RWPE1 (cell line): ENCODE measurements around the gene EVX2.

Experiments used
- CTCF ChIA-PET: fragments of 350-600 bp; sonication (Branson Sonifier 250); formaldehyde crosslinking; extraction: SDS; loops from one replicate; lab custom pipeline; 2021; lab: Yijun Ruan, JAX
- POLR2A ChIA-PET: fragments of 400-600 bp; formaldehyde crosslinking; extraction: SDS; loops from one replicate; lab custom pipeline; 2020; ENCODE audit warnings: antibody characterized with exemption; ENCODE audit not compliant: low non-redundant PET; lab: Yijun Ruan, JAX
- DNase-seq: peaks from one replicate; pipeline ENCODE4 v3.0.0; 2012; ENCODE audit warnings: low spot score
- H3K27ac ChIP-seq: fragments of 450-650 bp; 2 replicates; pipeline ENCODE4 v1.5.1; 2017
- TF ChIP-seq, protein P1 (sequence below): fragments of 450-650 bp; conservative IDR thresholded peaks from 2 replicates; pipeline ENCODE4 v1.5.1; 2017; ENCODE audit warnings: low read depth, mild to moderate bottlenecking

Gene EVX2

DNA sequence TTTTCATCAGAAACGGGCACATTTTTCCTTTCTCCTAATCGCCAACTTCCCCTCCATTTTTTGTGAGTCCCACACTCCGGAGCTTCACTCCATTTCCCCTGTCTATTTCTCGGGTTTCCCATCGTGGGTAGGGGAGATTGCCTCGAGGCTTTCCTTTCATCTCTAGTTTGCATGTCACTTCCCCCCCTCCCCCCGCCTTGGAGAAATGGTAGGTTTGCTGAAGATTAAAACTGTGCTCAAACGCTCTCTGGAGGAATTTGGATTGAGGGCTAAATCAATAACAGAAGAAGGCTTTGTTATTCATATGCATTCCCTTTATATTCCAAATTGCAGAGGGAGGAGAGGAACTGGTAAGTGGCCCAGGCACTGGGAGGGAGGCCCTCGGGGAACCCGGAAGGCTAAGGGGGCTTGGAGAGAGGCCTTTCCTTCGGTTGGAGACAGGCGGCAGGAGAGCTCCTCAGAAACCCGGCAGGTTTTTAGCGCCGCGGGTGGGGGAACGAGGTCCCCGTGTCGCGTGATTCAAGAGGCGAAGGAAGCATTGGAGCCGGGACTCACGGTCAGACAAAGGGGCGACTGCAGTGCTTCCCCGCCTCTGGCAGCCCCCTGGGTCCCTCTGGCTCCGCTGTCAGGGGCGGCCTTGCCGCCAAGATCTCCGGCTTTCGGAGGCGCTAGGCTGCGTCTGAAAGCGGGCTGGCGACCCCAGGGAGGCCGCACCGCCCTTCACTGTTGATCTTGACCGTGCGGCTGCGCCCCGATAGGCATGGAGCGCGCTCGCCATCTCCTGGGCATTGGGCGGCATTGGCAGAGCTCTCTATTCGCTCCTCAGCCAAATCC lies 13.4 kb upstream of the EVX2 start:
- TF ChIP-seq, protein P1, sequence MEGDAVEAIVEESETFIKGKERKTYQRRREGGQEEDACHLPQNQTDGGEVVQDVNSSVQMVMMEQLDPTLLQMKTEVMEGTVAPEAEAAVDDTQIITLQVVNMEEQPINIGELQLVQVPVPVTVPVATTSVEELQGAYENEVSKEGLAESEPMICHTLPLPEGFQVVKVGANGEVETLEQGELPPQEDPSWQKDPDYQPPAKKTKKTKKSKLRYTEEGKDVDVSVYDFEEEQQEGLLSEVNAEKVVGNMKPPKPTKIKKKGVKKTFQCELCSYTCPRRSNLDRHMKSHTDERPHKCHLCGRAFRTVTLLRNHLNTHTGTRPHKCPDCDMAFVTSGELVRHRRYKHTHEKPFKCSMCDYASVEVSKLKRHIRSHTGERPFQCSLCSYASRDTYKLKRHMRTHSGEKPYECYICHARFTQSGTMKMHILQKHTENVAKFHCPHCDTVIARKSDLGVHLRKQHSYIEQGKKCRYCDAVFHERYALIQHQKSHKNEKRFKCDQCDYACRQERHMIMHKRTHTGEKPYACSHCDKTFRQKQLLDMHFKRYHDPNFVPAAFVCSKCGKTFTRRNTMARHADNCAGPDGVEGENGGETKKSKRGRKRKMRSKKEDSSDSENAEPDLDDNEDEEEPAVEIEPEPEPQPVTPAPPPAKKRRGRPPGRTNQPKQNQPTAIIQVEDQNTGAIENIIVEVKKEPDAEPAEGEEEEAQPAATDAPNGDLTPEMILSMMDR: peak; percentile 91
- POLR2A ChIA-PET: interaction anchor here (0.9 kb wide), 1 partner anchor 9 kb away, joined by 4 read pairs; the partner anchor contains the start of gene HOXD11
- DNase-seq: peak; percentile 71
- CTCF ChIA-PET: interaction anchor here (0.6 to 2.6 kb wide), 21 partner anchors 9 to 1843 kb away, joined by 3 to 16 read pairs (median 4); no protein-coding TSS in a partner anchor
- peak overlapping the region; percentile 68 for H3K27ac ChIP-seq

DNA sequence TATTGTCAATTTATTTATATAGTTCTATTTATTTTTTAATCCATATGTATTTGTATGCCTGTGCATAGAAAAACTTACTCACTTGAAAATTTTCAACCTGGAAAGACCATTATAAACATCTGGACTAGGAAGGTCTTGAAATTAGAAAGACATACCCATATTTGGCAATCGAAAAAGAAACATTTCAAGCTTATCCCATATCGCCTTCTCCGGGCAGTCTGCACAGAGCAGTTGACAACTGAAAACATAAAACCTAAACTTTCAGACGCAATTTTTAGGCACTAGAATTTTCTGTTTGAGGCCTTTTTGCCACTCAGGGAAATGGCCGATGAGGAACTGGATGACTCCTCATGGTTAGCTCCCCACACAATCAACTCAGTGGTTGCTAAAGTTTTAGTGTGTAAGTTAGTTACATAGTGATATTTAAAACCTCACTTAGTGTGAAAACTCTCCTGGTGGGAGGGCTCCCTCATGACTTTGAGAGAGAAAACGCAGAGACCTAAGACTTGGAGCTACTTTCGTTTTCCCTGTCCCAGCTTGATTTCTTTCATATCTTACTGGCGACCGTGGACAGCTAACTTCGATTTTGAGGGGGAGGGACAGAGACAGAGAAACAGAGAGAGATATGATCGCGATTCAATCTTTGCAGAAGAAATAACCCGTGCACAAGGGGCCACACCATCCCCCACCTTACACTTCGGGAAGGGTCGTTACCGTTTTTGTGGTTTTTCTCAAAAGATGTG lies 12.7 kb upstream of the EVX2 start:
- TF ChIP-seq, protein P1: no peak
- no peak for DNase-seq
- H3K27ac ChIP-seq: no peak overlapping the region
- POLR2A ChIA-PET: interaction anchor here (0.9 kb wide), 1 partner anchor 10 kb away, joined by 4 read pairs; the partner anchor contains the start of gene HOXD11
- CTCF ChIA-PET: interaction anchor here (0.6 to 2.6 kb wide), 9 partner anchors 8 to 1844 kb away, joined by 3 to 16 read pairs (median 4); no protein-coding TSS in a partner anchor

DNA sequence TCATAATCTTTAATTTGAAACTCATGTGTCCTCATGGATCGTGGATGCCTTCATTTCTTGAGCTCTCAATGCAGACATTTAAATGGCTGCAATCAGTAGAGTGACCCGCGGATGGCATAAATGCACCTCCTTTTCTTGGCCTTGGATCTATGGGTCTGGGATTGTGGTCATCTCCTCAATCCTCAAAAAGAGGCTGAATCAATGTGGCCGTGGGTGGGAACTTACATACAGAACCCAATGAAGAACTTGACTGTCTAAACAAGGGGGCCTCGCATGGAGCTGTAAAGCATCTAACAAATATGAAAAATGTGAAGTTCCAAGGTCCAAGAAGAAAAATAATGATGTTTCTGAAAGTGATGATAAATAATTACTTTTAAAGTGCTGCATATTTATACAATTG lies 11.7 kb upstream of the EVX2 start:
- CTCF ChIA-PET: interaction anchor here (2.6 kb wide), 1 partner anchor 15 kb away, joined by 16 read pairs; no protein-coding TSS in a partner anchor
- POLR2A ChIA-PET: no interaction called here

DNA sequence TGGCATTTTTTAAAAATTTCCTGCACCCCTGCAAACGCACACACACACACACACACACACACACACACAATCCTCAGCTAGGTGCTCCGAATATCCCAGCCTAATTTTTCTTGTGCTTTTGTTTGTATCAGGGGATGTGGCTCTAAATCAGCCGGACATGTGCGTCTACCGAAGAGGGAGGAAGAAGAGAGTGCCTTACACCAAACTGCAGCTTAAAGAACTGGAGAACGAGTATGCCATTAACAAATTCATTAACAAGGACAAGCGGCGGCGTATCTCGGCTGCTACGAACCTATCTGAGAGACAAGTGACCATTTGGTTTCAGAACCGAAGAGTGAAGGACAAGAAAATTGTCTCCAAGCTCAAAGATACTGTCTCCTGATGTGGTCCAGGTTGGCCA lies 10.6 kb upstream of the EVX2 start:
- ChIA-PET POLR2A (interaction anchor here (0.6 kb wide), 1 partner anchor 12 kb away, joined by 3 read pairs; no protein-coding TSS in a partner anchor), CTCF (interaction anchor here (1.3 kb wide), 1 partner anchor 8 kb away, joined by 6 read pairs; no protein-coding TSS in a partner anchor)
- no peak overlapping the region for H3K27ac ChIP-seq
- TF ChIP-seq, protein P1: no peak
- no peak for DNase-seq

More for the DNA sequence above, 11.7 kb upstream of the EVX2 start:
- no peak overlapping the region for H3K27ac ChIP-seq
- TF ChIP-seq, protein P1: no peak
- no peak for DNase-seq

DNA sequence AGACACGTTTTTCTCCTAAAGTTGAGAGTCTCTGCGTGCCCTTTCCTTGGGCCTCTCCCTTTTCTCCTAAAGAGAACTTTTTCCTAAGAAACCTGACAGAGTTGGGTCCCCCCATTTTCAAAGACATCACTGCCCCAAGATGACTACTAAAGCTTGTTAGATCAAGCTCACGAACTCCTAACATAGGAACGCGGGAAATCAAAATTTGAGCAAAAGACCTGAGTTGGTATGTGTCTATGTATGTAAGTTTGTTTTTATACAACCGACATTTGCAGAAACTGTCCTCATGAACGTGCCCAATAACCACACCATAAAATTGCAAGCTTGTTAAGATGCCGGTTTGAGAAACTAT lies 10.1 kb upstream of the EVX2 start:
- POLR2A ChIA-PET: interaction anchor here (0.6 kb wide), 1 partner anchor 12 kb away, joined by 3 read pairs; no protein-coding TSS in a partner anchor
- TF ChIP-seq, protein P1: no peak
- no peak for DNase-seq
- no peak overlapping the region for H3K27ac ChIP-seq
- CTCF ChIA-PET: interaction anchor here (0.9 to 1.3 kb wide), 2 partner anchors 8 to 10 kb away, joined by 4 to 6 read pairs; no protein-coding TSS in a partner anchor
